Mononuclear cell (primary cell): ENCODE results near the gene DOCK7. TPM values are rescaled to one million over a fixed set of nuclear protein-coding genes. Genes with fewer than 3 reads are reported as not detected.
"Not testable (repeated sequence)": the region's sequence is repeated elsewhere in the genome, so short reads cannot be mapped to it uniquely, and the experiment has no call there.

Source experiments
- H3K27me3 ChIP-seq: 2 replicates; pipeline ENCODE4 v1.6.0; 2011; ENCODE audit warnings: low read length, control low read depth; ENCODE audit not compliant: insufficient read depth
- H3K4me1 ChIP-seq: 2 replicates; pipeline ENCODE4 v1.5.1; 2011; ENCODE audit warnings: mild to moderate bottlenecking, low read length, control low read depth; ENCODE audit not compliant: insufficient read depth
- H3K4me3 ChIP-seq: 2 replicates; pipeline ENCODE4 v1.5.1; 2011; ENCODE audit warnings: mild to moderate bottlenecking, low read length, moderate library complexity
- H3K9me3 ChIP-seq: 2 replicates; pipeline ENCODE4 v1.5.1; 2011; ENCODE audit warnings: low read depth, mild to moderate bottlenecking, control low read depth, low read length
- total RNA-seq: library from RNA; depleted of rRNA; stranded (reverse); fragments of >200 nt; gene quantifications from one replicate; pipeline ENCODE4 v1.2.3, GENCODE V29; 2012

The DOCK7 gene
- total RNA-seq, 1 donor = 15.5 TPM

DNA sequence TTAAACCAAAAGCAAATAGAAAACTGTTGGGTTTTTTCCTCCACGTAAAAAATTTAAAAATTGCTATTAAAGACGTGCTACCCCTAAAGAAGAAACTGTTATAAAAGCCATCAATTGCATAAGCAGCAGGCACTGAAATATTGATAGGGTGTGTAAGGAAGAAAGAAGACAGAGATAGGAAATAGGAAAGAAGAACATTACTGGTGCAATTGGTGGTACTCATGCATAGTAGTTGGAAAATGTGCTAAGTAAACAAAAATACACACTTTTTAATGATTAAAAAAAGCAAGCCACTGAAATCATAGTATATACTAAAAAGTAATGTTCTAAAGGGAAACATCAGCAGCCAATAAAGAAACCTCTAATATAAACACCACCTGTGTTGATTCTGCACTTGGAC is 143.6 kb downstream of the DOCK7 start:
- no peaks in the 10 kb centered on the region for H3K9me3 ChIP-seq
- no peaks in the 10 kb centered on the region for H3K27me3 ChIP-seq

DNA sequence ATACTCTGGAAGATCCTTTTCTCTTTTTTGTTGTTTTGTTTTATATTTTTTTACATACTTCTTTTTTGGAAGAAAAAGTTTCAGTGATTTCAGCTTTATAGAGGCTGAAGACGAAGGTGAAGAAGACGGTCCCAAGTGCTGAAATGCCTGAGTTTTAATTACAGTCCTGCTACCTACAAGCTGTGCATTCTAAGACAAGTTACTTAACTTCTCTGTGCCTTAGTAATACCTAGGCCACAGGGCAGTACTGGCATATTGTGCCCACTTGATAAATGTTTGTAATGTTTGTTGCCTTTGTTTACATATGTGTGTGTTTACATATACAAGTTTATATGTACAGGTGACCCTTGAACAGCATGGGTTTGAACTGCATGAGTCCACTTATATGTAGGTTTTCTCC is 147.1 kb downstream of the DOCK7 start:
- no peaks in the 10 kb centered on the region for H3K27me3 ChIP-seq
- no peaks in the 10 kb centered on the region for H3K9me3 ChIP-seq
- no peak overlapping the region for H3K4me3 ChIP-seq
- H3K4me1 ChIP-seq = no peaks in the 10 kb centered on the region

More for the DNA sequence above, 143.6 kb downstream of the DOCK7 start:
- H3K4me3 ChIP-seq = no peak overlapping the region
- H3K4me1 ChIP-seq = no peaks in the 10 kb centered on the region

DNA sequence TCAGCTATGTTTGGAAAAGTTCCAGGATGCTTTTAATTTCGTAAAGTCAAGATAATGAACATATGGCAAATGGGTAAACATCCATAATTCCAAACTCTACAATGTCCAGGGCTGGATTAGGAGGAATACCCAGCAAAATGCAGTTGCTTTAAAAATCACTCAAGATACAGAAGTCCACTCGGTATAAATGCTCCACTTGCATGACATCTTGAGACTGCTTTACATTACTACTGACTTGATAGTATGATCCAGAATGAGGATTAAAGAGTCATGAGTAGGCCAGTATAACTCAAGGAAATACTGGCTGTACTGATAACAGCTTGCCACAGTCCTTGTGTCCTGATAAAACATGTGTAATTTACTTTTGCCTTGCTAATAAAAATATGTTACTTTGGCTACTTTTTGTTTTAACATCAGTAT is 149.1 kb downstream of the DOCK7 start:
- H3K4me3 ChIP-seq = no peak overlapping the region
- no peaks in the 10 kb centered on the region for H3K27me3 ChIP-seq

DNA sequence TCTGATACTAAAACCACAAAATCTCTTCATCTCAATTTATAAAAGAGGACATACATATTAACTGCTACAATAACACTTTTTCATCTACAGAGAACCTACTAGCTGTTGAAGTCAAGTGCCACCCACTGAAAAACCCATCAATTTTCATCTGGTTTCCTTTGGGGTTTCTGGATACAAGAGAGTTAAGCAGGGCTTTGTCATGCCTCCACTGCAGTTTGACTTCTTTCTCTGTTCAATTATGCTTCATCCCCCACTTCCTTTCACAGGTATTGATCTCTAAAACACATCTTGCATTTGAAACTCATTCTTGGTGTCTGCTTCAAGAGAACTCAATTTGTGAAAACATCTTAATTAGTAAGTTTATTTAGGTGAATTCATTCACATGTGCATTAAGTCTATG is 151.3 kb downstream of the DOCK7 start:
- no peaks in the 10 kb centered on the region for H3K27me3 ChIP-seq
- H3K4me1 ChIP-seq = no peaks in the 10 kb centered on the region
- no peaks in the 10 kb centered on the region for H3K9me3 ChIP-seq
- H3K4me3 ChIP-seq = no peak overlapping the region

More for the DNA sequence above, 149.1 kb downstream of the DOCK7 start:
- H3K9me3 ChIP-seq = no peaks in the 10 kb centered on the region
- H3K4me1 ChIP-seq = no peaks in the 10 kb centered on the region

DNA sequence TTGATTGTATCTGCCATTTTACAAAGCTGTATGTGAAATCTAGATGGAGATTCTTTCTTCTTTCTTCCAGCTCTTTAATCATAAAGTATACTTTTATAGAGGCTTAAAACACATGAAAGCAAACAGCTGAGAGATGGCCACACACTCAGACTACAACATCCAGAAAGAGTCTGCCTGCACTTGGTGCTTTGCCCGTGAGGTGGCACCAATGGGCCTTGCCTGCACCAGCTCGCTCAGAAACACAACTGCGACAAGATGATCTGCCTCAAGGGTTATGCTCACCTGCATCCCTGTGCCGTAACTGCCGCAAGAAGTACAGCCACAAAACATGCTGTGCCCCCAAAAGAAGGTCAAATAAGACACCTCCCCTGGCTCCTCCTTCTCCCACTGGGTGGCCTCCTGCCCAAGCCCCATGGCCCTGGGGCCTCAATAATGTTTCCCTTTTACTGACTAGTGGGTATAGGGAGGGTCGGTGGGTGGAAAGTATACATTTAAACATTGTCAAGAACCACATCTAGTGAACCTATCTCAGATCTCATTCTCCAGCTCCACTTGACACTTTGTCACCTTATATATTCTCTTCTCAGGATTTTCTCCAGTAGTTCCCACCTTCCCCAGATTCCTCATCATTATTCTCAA is 157.6 kb downstream of the DOCK7 start:
- Histone ChIP-seq H3K9me3 (no peaks in the 10 kb centered on the region), H3K4me1 (no peaks in the 10 kb centered on the region), H3K4me3 (no peak overlapping the region), H3K27me3 (no peaks in the 10 kb centered on the region)

DNA sequence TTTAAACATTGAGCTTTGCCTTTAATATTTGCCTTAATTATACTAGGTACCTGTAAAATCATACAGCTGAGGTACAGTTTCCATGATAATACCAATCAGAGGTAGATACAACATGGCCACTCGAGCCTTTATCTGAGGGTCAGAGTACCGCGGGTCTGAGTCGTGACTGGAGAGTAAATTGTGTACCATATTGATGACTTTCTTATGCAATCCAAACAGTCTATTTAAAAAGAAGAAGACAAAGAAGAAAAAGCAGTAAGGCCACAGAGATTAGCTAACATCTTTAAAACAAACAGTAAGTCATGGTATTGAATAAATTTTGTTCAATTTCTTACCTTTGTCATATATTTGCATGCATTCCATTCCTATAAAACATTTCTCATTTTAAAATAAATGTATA is 159.0 kb downstream of the DOCK7 start:
- H3K4me1 ChIP-seq = no peaks in the 10 kb centered on the region
- no peak overlapping the region for H3K4me3 ChIP-seq
- H3K27me3 ChIP-seq = no peaks in the 10 kb centered on the region
- H3K9me3 ChIP-seq = no peaks in the 10 kb centered on the region

DNA sequence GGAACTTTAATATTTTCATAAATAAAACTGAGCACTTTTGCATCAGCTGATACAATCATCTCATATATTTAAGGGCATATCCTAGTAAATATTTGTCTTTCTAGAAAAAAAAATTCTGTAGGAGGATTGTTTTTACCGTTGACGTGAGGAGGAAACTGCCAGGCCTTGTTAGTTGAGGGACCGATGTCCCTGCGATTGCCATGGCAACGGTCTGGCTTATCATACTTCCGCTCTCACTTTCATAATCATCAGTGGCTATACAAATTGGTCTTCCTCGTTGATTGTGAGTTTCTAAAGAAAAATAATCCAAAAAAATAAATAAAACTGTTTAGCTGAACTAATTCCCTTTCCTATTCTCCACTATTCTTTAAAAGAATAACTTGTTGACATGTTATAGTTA is 160.2 kb downstream of the DOCK7 start:
- H3K27me3 ChIP-seq = no peaks in the 10 kb centered on the region
- H3K9me3 ChIP-seq = no peaks in the 10 kb centered on the region
- H3K4me3 ChIP-seq = no peak overlapping the region
- no peaks in the 10 kb centered on the region for H3K4me1 ChIP-seq

DNA sequence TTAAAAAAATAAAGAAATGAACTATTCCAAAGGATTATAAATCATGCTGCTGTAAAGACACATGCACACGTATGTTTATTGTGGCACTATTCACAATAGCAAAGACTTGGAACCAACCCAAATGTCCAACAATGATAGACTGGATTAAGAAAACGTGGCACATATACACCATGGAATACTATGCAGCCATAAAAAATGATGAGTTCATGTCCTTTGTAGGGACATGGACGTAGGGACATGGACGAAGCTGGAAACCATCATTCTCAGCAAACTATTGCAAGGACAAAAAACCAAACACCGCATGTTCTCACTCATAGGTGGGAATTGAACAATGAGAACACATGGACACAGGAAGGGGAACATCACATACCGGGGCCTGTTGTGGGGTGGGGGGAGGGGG is 160.8 kb downstream of the DOCK7 start:
- not testable (repeated sequence) for H3K9me3 ChIP-seq, H3K4me3 ChIP-seq

DNA sequence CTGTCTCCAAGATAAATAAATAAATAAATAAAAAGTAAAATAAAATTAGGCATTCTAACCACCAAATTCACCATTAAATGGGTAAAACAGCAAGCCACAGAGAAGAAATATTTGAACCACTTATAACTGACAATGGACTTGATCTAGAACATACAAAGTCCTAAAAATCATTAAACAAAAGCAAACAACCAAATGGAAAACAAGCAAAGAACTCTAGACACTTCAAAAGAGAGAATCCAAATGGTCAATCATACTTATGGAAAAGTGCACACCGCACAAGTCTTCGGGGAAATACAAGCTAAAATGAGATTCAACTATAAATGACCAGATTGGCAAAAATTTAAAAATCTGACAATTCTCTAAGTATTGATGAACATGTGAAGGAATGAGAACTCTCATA is 164.3 kb downstream of the DOCK7 start:
- H3K4me3 ChIP-seq = no peak overlapping the region
- no peaks in the 10 kb centered on the region for H3K27me3 ChIP-seq
- no peaks in the 10 kb centered on the region for H3K9me3 ChIP-seq
- H3K4me1 ChIP-seq = no peaks in the 10 kb centered on the region

More for the DNA sequence above, 160.8 kb downstream of the DOCK7 start:
- not testable (repeated sequence) for H3K4me1 ChIP-seq, H3K27me3 ChIP-seq

DNA sequence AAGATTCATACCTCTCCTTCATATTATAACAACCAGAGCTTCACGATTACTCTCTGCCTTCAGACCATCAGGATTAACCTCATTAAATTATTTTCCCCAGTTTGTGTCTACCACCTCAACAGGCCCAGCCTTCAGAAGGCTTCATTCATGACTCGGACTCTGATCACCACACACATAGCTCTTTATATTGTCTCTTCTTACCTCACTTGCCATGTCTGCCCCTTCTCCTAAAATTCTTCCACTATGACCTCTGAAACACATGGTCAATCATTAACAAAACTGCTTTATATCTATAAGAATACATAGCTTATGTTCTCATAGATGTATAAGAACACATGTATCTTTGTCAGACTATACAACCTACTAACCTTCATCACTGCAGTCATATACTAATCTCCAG is 171.6 kb downstream of the DOCK7 start:
- Histone ChIP-seq H3K4me3 (no peak overlapping the region), H3K9me3 (no peaks in the 10 kb centered on the region), H3K27me3 (no peaks in the 10 kb centered on the region)

DNA sequence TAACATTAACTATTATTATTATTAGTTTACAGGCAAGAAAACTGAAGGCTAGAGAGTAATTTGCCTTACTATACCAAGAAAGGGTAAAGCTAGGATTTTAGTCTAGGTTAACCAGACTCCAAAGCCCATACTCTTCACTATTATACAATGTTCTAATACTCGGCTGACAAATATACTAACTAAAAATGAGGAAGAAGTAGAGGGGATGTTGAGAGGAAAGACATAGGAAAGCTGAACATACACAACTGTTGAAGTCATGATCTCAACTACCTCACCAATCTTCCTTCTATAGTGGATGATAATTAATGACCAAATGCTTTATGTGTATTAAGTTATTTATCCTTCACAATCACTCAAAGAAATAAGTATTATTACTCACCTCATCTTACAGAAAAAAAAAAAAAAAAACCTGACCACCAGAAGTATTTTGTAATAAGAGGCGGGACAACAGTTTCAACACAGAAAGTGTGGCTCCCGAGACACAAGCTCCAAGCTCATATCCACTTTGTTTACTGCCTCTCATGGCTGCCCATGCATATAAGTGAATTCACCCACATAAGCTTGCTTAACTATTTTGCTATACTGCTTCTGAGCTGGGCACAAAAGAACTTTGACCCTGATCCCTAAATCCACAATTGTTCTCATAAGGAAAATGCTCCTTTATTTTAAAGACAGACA is 173.3 kb downstream of the DOCK7 start:
- peaks cover 2% of the 10 kb centered on the region for H3K4me1 ChIP-seq
- H3K27me3 ChIP-seq = no peaks in the 10 kb centered on the region
- H3K9me3 ChIP-seq = no peaks in the 10 kb centered on the region
- no peak overlapping the region for H3K4me3 ChIP-seq

More for the DNA sequence above, 171.6 kb downstream of the DOCK7 start:
- peaks cover 2% of the 10 kb centered on the region for H3K4me1 ChIP-seq

DNA sequence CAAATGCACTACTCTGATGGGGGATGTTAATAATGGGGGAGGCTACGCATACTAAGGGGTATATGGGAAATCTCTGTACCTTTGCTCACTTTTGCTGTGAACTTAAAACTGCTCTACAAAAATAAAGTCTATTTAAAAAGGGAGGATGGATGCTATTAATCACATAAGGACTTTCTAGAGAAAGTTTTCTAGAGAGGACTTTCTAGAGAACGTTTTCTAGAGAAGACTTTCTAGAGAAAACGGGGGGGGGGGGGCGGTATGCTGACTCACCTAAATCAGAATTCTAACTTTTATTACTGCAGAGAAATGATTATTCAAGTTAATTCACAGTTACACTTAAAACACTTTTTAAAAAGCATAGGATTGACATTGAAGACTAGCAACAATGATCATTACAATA is 175.2 kb downstream of the DOCK7 start:
- Histone ChIP-seq H3K27me3 (no peaks in the 10 kb centered on the region), H3K9me3 (no peaks in the 10 kb centered on the region), H3K4me3 (no peak overlapping the region), H3K4me1 (peaks cover 2% of the 10 kb centered on the region)

DNA sequence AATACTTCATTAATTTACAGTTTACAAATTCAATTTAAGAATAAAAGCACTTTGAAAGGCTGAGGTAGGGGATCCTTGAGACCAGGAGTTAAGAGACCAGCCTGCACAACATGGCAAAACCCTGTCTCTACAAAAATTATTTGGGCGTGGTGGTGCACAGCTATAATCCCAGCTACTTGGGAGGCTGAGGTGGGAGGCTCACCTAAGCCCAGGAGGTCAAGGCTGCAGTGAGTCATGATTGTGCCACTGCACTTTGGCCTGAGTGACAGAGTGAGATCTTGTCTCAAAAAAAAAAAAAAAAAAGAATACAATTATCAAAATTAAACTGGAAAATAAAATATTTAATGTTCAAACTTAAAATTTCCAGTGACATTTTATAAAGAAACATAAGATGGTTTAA is 179.2 kb downstream of the DOCK7 start:
- Histone ChIP-seq H3K27me3 (no peaks in the 10 kb centered on the region), H3K9me3 (no peaks in the 10 kb centered on the region), H3K4me1 (no peaks in the 10 kb centered on the region), H3K4me3 (no peak overlapping the region)

DNA sequence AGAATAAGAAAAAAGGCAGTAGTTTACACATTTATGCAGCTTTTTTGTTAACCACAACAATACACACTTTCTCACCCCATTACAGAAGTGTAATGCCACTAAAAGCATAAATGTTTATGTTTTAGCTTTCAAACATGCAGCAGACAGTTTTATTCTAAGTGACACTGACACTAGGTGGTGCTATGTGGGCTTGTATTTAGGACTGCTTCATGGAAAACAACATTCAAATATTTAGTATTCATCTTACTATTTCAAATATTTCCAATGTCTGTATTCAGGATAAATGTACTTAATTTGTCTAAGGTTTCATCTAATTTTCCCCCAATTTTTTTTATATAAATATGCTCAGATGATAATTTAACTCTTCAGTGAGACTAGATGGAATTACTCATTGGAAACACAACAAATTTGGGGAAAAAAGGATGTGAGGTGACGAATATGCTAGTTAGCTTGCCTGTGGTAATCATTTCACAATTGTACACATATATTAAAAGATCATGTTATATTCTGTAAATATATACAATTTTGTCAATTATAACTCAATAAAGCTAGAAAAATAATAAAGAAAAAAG is 179.9 kb downstream of the DOCK7 start:
- no peaks in the 10 kb centered on the region for H3K9me3 ChIP-seq
- no peaks in the 10 kb centered on the region for H3K4me1 ChIP-seq
- H3K27me3 ChIP-seq = no peaks in the 10 kb centered on the region
- no peak overlapping the region for H3K4me3 ChIP-seq

DNA sequence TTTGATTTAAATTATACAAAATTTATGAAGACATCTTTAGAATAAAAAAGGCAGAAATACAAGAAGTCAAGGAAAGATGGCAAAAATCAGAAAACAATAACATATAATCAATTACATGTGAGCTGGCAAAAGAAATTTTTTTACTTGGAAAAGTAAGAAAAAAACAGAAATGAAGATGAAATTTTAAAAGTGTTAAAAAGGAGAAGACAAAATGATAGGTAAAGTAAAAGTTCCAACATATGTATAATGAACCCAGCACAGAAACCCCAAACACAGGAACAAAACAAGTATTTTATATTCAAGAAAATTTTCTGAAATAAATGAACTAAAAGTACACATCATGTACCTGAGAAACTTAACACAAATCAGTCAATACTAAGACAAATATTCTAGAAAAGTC is 188.0 kb downstream of the DOCK7 start:
- H3K4me3 ChIP-seq = no peak overlapping the region
- H3K9me3 ChIP-seq = no peaks in the 10 kb centered on the region
- H3K4me1 ChIP-seq = no peaks in the 10 kb centered on the region
- H3K27me3 ChIP-seq = no peaks in the 10 kb centered on the region

DNA sequence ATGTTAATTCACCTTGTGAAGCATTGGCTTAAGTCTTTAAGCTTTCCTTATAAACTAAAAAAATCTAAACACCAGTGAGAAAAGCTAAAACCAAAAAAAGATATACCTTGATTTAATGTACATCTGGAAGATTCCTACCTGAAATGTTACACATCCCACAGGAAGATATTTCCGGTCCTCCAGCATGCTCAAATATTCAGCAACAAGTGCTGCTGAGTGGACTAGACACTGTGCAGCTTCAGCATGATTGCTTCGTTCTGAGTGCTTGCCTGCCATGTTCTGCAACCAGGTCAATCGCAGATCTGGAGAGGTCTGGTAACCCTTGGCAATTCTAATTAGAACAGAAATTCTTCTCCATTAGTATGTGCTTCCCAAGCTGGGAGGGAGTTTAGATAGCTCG is 194.0 kb downstream of the DOCK7 start:
- H3K4me3 ChIP-seq = no peak overlapping the region
- no peaks in the 10 kb centered on the region for H3K4me1 ChIP-seq
- no peaks in the 10 kb centered on the region for H3K9me3 ChIP-seq
- H3K27me3 ChIP-seq = no peaks in the 10 kb centered on the region
